SK-N-SH treated with all-trans-retinoic acid at 6 μM for 48 hours (cell line): Measurements from ENCODE around the gene DLG2.

Source experiments
- BACH2 ChIP-seq: fragments of 250-450 bp; sonication (Bioruptor Pico); IDR thresholded peaks from 2 replicates; pipeline ENCODE4 v1.9.0; 2021; ENCODE audit warnings: mild to moderate bottlenecking, borderline replicate concordance
- OSR1 ChIP-seq: fragments of 250-450 bp; sonication (Bioruptor Pico); IDR thresholded peaks from 2 replicates; pipeline ENCODE4 v1.8.0; 2022; ENCODE audit warnings: moderate library complexity, mild to moderate bottlenecking, inconsistent platforms
- ZNF8 ChIP-seq: fragments of 450-650 bp; formaldehyde crosslinking; IDR thresholded peaks from 2 replicates; pipeline ENCODE4 v1.5.0; 2020; ENCODE audit warnings: mild to moderate bottlenecking, moderate library complexity

GRCh38 chr11:84663731-84664130 is 963.4 kb downstream of the DLG2 start:
- TF ChIP-seq OSR1 = no peak
- TF ChIP-seq BACH2 (CRISPR knock-in tag) = no peak
- TF ChIP-seq ZNF8 (CRISPR knock-in tag) = no peak
